GM12873 (cell line): ENCODE results near the gene LDLRAD4.

ENCODE experiments used
- TF ChIP-seq, protein P1 (sequence below): IDR thresholded peaks from 2 replicates; pipeline ENCODE4 v1.5.1; 2012; ENCODE audit warnings: low read depth, mild to moderate bottlenecking, moderate library complexity, low read length, control low read depth; ENCODE audit not compliant: insufficient read depth; ENCODE audit errors: missing control alignments

Gene LDLRAD4

DNA sequence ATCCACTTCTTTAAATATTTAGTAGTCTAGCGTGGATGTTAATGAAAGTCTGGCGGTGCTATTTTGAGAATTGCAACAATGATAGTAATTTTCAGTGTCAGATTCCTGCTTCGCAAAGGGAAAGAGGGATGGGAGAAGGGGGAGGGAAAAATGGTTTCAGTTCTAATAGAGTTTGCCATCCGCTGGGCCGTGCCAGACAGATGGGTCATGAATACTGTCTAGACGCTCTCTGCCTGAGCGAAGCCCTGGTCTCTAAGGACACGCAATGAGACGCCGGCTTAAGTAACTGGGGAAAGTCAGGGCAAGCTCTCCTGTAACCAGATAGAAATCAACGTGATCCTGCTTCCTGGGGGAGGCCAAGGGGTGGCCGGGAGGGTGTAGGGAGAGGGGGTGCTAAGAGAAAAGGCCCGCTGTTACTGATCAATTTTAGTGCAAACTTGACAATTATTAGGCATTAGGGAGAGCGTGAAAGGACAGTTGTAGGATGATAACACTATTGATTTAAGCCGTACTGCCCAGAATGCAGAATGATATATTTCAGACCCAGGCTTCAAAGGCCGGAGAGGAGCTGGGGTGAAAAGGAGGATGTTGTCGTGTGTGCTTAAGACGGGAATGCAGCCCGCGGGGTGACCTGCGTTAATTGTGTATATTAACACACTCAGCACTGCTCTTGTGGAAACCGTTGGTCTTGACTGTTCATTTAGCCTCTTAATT, 229.2 kb downstream of the LDLRAD4 start:
- TF ChIP-seq, protein P1, sequence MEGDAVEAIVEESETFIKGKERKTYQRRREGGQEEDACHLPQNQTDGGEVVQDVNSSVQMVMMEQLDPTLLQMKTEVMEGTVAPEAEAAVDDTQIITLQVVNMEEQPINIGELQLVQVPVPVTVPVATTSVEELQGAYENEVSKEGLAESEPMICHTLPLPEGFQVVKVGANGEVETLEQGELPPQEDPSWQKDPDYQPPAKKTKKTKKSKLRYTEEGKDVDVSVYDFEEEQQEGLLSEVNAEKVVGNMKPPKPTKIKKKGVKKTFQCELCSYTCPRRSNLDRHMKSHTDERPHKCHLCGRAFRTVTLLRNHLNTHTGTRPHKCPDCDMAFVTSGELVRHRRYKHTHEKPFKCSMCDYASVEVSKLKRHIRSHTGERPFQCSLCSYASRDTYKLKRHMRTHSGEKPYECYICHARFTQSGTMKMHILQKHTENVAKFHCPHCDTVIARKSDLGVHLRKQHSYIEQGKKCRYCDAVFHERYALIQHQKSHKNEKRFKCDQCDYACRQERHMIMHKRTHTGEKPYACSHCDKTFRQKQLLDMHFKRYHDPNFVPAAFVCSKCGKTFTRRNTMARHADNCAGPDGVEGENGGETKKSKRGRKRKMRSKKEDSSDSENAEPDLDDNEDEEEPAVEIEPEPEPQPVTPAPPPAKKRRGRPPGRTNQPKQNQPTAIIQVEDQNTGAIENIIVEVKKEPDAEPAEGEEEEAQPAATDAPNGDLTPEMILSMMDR: no peak

DNA sequence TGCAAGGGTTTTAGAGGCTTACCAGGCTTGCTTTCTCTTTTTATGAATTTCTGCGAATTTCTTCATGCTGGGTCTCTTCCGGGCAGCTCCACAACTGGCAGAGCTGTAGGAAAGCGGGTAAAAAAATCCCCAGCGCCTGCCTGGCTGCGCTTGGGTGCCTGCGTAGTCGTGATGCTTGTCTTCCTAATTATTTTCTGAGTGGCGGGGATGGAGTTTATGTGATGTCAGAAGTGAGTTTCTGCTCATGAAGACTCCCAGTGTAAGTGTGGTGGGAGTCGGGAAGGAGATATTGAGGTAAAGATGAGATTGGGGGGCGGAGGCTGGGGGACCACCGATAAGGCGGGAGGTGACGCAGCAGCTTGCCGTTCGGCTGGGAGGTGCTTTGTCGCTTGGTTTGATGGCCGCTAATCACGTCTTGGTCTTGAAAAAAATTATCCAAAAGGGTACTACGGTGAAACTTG, 229.8 kb downstream of the LDLRAD4 start:
- TF ChIP-seq, protein P1: no peak

DNA sequence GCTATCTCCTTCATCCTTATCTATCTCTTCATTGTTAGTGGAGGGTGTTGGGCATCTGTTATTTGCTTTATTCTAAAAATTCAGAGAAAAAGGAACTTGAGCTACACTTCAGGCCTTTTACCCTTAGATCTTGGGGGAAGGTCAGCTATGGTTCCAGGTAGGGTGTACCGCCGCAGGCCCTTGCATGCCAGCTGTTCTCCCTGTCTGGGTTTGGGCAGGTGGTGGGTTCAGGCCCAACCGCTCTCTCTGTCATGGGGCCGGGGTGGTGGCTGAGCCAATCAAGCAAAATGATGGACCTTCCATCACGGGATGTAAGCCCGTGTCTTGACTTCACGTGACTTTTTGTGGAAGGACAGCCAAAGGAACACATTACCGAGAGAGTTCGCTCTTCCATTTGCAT, 231.1 kb downstream of the LDLRAD4 start:
- TF ChIP-seq, protein P1: no peak

DNA sequence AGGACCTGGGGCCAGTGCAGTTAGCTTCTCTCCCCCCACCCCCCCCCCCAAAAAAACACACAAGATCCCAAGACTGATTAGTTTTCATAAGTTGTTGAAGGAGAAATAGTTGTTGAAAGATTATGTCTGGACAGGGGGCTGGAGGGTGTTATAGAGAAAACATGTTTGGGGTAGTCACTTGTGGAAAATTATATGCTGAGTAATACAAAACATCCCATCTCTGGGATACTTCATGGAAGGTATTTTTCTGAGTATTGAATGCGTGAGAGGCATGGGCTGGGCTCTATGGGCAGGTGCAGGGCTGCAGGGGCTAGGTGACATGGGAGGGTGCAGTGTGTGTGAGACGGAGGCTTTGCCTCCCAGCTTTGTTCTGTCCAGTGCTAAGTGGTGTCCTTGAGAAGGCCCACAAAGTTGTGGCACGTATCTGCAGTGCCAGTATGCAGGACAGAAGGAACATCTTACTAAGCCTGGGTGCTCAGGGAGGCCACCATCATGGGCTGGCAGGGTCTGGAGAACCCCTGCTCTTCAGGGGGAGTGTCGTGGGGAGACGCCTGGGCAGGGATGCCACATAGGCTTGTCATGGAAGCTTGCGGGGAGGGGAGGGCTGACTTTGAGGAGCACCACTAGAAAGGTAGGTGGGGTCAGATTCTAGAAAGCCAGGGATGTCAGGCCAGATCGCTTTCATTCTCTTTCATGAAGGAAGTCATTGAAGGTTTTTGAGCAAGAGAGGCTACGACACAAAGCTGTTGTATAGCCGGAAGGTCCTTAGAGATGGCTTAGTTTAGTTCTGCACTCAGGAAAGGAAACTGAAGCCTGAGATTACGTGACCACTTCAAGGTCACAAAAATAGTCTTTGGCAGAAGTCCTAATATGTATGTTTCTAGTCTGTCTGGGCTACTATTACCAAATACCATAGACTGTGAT, 232.0 kb downstream of the LDLRAD4 start:
- TF ChIP-seq, protein P1: no peak

DNA sequence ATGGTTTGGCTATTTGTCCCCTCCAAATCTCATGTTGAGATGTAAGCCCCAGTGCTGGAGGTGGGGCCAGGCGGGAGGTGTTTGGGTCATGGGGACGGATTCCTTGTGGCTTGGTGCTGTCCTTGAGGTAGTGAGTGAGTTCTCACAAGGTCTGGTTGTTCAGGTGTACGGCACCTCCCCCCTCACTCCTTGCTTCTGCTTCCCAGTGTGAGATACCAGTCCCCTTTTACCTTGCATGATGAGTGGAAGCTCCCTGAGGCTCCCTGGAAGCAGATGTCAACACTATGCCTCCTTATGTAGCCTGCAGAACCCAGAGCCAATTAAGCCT, 232.6 kb downstream of the LDLRAD4 start:
- TF ChIP-seq, protein P1: no peak

DNA sequence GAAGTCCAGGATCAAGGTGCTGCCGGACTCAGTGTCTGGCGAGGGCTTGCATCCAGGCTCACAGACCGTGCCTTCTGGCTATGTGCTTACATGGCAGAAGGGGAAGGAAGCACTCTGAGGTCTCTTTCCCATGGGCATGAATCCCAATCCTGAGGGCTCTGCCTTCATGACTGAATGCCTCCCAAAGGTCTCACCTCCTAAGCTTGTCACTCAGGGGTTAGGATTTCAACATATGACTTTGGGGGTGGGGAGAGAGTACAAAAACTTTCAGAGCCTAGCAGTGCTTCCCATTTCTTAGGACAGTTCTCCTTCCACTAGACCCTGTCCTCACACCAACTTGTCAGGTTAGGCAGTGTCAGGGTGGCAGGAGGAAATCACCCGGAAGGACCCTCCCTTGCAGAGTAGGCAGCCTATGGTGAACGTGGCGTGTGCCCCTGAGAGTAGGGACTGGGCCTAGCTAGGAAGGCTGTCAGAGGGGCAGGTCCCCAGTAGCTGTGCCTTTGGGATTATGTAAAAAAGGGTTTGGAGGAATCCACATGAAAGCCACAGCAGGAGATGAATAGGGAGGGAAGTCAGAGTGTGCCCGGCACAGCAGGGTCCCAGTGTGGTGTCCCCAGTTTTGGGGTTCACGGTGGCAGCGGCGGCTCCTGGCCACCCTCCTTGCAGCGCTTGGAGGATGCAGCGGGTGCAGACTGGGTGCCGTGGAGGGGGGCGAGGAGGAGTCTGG, 233.3 kb downstream of the LDLRAD4 start:
- TF ChIP-seq, protein P1: no peak

DNA sequence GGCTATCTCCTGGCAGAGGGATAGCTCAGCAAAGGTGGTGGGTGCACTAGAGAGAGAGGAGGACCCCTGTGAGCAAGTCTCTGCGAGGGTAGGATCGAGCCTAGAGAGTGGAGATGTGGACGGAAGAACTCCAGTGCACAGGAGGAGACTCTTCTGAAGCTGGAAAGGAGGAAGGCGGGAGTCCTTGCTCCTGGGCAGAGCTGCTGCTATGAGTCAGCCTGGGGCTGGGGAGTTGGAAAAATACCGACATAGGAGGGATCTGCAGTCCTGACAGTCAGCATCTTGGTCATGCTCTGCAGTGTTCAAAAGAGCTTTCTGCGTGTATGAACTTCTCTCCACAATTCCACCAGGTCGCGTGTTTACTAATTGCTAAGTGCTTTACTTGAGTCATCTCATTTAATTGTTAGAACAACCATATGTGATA, 233.8 kb downstream of the LDLRAD4 start:
- TF ChIP-seq, protein P1: no peak
